Measurements from ENCODE around the gene PRKD1. TPM values are rescaled to one million over a fixed set of nuclear protein-coding genes. Genes with fewer than 3 reads are reported as not detected.

Gene PRKD1
- polyA plus RNA-seq, 4 donors, result 1.9 to 16.2 (median 2.4) TPM

DNA sequence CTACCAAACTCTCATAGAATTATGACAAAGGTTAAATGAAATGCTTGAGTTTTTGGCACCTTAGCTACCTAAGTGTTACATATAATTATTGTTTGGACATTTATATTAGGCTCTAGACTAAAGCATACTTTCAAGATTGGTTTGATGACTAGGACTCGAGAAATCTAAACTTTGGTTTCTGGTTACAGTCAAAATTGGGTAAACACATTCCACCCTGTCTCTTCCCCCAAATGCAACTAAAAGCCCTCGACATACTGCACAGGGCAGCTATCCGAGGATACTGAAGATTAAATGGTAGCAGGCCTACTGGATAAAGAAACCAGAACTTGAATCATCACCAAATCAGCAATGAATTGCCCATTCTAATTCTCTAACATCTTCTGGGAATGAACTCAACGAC lies 369.1 kb downstream of the PRKD1 start:
- Histone ChIP-seq H3K4me1 (ENCODE audit: control insufficient read depth in 3 of 3, insufficient read depth in 2 of 3, low read depth in 1 of 3, low read length in 2 of 3) (peaks cover 0 to 2% (median 0%) of the 10 kb centered on the region in 3 donors), H3K4me3 (ENCODE audit: low read depth in 1 of 3, low read length in 3 of 3) (no peak overlapping the region), H3K27ac (ENCODE audit: low read depth in 1 of 3, low read length in 2 of 3) (no peak overlapping the region), H3K9me3 (ENCODE audit: control insufficient read depth in 2 of 2, insufficient read depth in 1 of 2, low read depth in 1 of 2, low read length in 1 of 2) (no peaks in the 10 kb centered on the region), H3K27me3 (ENCODE audit: control insufficient read depth in 3 of 3, insufficient read depth in 3 of 3, low read length in 3 of 3) (no peaks in the 10 kb centered on the region), H3K36me3 (ENCODE audit: control insufficient read depth in 3 of 3, insufficient read depth in 2 of 3, low read depth in 1 of 3, low read length in 3 of 3) (no peaks in the 10 kb centered on the region)
- no peak for DNase-seq
- 69 to 90% (median 73%) methylated on average over 4 of the region's 4 CpGs for WGBS, 3 donors
- FAIRE-seq, result no peak

DNA sequence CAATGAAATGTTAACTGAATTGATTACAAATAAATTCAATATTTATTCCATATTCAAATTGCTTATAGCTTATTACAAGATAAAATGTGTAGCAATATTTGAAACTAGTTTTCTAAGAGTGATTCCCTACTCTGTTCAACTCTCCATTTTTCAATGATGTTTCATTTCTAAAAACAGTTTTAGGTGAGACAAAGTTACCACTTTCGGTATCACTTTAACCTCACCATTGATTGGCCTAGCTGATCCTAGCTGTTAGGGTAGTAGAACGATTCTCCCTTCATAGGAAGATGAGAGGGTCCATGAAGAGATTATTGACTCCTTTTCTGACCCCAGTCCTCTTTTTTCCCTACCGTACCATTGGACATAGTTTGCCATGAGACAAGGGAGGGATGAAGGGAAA lies 373.3 kb downstream of the PRKD1 start:
- peaks cover 0 to 4% (median 0%) of the 10 kb centered on the region in 3 donors for H3K4me1 ChIP-seq (ENCODE audit: control insufficient read depth in 3 of 3, insufficient read depth in 2 of 3, low read depth in 1 of 3, low read length in 2 of 3)
- H3K36me3 ChIP-seq (ENCODE audit: control insufficient read depth in 3 of 3, insufficient read depth in 2 of 3, low read depth in 1 of 3, low read length in 3 of 3), result no peaks in the 10 kb centered on the region
- no peak overlapping the region for H3K4me3 ChIP-seq (ENCODE audit: low read depth in 1 of 3, low read length in 3 of 3)
- FAIRE-seq, result no peak
- no peaks in the 10 kb centered on the region for H3K27me3 ChIP-seq (ENCODE audit: control insufficient read depth in 3 of 3, insufficient read depth in 3 of 3, low read length in 3 of 3)
- 92 to 97% (median 92%) methylated on average over 3 of the region's 3 CpGs for WGBS, 3 donors
- H3K9me3 ChIP-seq (ENCODE audit: control insufficient read depth in 2 of 2, insufficient read depth in 1 of 2, low read depth in 1 of 2, low read length in 1 of 2), result no peaks in the 10 kb centered on the region
- no peak overlapping the region for H3K27ac ChIP-seq (ENCODE audit: low read depth in 1 of 3, low read length in 2 of 3)
- no peak for DNase-seq

GRCh38 chr14:29553427-29553826 lies 374.2 kb downstream of the PRKD1 start:
- Histone ChIP-seq H3K9me3 (ENCODE audit: control insufficient read depth in 2 of 2, insufficient read depth in 1 of 2, low read depth in 1 of 2, low read length in 1 of 2) (no peaks in the 10 kb centered on the region), H3K4me1 (ENCODE audit: control insufficient read depth in 3 of 3, insufficient read depth in 2 of 3, low read depth in 1 of 3, low read length in 2 of 3) (peaks cover 0 to 4% (median 0%) of the 10 kb centered on the region in 3 donors), H3K4me3 (ENCODE audit: low read depth in 1 of 3, low read length in 3 of 3) (no peak overlapping the region), H3K27ac (ENCODE audit: low read depth in 1 of 3, low read length in 2 of 3) (no peak overlapping the region), H3K27me3 (ENCODE audit: control insufficient read depth in 3 of 3, insufficient read depth in 3 of 3, low read length in 3 of 3) (no peaks in the 10 kb centered on the region), H3K36me3 (ENCODE audit: control insufficient read depth in 3 of 3, insufficient read depth in 2 of 3, low read depth in 1 of 3, low read length in 3 of 3) (no peaks in the 10 kb centered on the region)
- 72 to 79% (median 76%) methylated on average over 4 of the region's 4 CpGs for WGBS, 3 donors
- DNase-seq (peak in 1 of 2 donors; percentile 12), FAIRE-seq (no peak)

DNA sequence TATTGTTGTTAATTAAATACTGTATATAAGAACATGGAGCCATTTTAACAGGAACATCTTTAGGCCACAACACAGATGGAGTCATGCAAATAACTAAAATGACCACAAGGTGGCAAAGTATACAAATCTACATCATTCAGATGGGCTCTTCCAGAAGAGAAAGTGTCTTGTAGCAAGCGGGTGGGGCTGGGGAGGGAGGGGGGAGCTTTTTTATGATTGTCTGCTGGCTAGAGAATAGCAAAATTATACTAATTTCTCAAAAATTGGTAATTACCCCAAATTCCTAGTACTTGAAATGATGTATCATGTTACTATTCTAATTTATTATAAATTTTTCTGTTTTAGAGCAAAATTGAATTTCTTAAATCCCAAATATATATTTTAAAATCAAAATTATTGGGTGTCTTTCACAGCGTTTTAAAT lies 378.7 kb downstream of the PRKD1 start:
- Histone ChIP-seq H3K27ac (ENCODE audit: low read depth in 1 of 3, low read length in 2 of 3) (no peak overlapping the region), H3K4me1 (ENCODE audit: control insufficient read depth in 3 of 3, insufficient read depth in 2 of 3, low read depth in 1 of 3, low read length in 2 of 3) (peaks cover 0 to 4% (median 0%) of the 10 kb centered on the region in 3 donors), H3K9me3 (ENCODE audit: control insufficient read depth in 2 of 2, insufficient read depth in 1 of 2, low read depth in 1 of 2, low read length in 1 of 2) (no peaks in the 10 kb centered on the region), H3K27me3 (ENCODE audit: control insufficient read depth in 3 of 3, insufficient read depth in 3 of 3, low read length in 3 of 3) (no peaks in the 10 kb centered on the region), H3K36me3 (ENCODE audit: control insufficient read depth in 3 of 3, insufficient read depth in 2 of 3, low read depth in 1 of 3, low read length in 3 of 3) (no peaks in the 10 kb centered on the region), H3K4me3 (ENCODE audit: low read depth in 1 of 3, low read length in 3 of 3) (no peak overlapping the region)
- FAIRE-seq, result no peak
- peak; percentile 63 to 64 for DNase-seq
- WGBS, 3 donors, result 29 to 36% (median 32%) methylated on average over 2 of the region's 2 CpGs

GRCh38 chr14:29545714-29546113 lies 381.9 kb downstream of the PRKD1 start:
- peak in 1 of 2 donors; percentile 16 for DNase-seq
- Histone ChIP-seq H3K4me3 (ENCODE audit: low read depth in 1 of 3, low read length in 3 of 3) (no peak overlapping the region), H3K27ac (ENCODE audit: low read depth in 1 of 3, low read length in 2 of 3) (no peak overlapping the region), H3K36me3 (ENCODE audit: control insufficient read depth in 3 of 3, insufficient read depth in 2 of 3, low read depth in 1 of 3, low read length in 3 of 3) (no peaks in the 10 kb centered on the region), H3K27me3 (ENCODE audit: control insufficient read depth in 3 of 3, insufficient read depth in 3 of 3, low read length in 3 of 3) (no peaks in the 10 kb centered on the region), H3K4me1 (ENCODE audit: control insufficient read depth in 3 of 3, insufficient read depth in 2 of 3, low read depth in 1 of 3, low read length in 2 of 3) (no peaks in the 10 kb centered on the region), H3K9me3 (ENCODE audit: control insufficient read depth in 2 of 2, insufficient read depth in 1 of 2, low read depth in 1 of 2, low read length in 1 of 2) (no peaks in the 10 kb centered on the region)
- no peak for FAIRE-seq
- 20 to 45% (median 37%) methylated on average over 2 of the region's 2 CpGs for WGBS, 3 donors

DNA sequence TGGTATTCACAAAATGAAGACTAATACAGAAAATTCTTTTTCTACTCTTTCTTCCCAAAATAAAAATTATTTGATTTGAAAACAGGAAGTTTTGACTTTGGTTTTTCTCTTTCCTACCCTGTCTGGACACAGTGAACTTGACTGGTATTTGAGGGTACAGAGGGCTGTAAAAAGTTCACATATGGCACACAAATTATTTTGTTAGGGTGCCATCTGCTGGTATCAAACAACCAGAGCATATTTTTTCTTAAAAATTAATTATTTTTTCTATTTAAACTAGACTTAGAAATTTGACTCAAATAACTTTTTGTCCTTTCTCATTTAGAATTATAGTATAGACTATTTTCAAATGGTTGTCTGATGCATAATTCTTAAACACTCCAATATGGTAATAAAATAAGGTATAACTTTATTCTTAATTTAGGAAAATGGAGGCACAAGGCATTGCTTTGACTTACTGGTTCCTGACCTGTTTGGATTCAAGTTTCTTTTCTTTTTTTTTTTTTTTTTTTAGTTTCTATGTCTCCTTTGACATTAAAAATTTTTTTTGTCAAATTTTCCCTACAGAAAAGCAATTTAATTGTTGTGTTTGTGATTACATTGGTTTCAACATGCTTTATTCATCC lies 390.6 kb downstream of the PRKD1 start:
- Histone ChIP-seq H3K36me3 (ENCODE audit: control insufficient read depth in 3 of 3, insufficient read depth in 2 of 3, low read depth in 1 of 3, low read length in 3 of 3) (no peaks in the 10 kb centered on the region), H3K27me3 (ENCODE audit: control insufficient read depth in 3 of 3, insufficient read depth in 3 of 3, low read length in 3 of 3) (no peaks in the 10 kb centered on the region), H3K4me3 (ENCODE audit: low read depth in 1 of 3, low read length in 3 of 3) (no peak overlapping the region), H3K4me1 (ENCODE audit: control insufficient read depth in 3 of 3, insufficient read depth in 2 of 3, low read depth in 1 of 3, low read length in 2 of 3) (no peaks in the 10 kb centered on the region), H3K27ac (ENCODE audit: low read depth in 1 of 3, low read length in 2 of 3) (no peak overlapping the region), H3K9me3 (ENCODE audit: control insufficient read depth in 2 of 2, insufficient read depth in 1 of 2, low read depth in 1 of 2, low read length in 1 of 2) (no peaks in the 10 kb centered on the region)
- FAIRE-seq, result peak; percentile 36
- no peak for DNase-seq

DNA sequence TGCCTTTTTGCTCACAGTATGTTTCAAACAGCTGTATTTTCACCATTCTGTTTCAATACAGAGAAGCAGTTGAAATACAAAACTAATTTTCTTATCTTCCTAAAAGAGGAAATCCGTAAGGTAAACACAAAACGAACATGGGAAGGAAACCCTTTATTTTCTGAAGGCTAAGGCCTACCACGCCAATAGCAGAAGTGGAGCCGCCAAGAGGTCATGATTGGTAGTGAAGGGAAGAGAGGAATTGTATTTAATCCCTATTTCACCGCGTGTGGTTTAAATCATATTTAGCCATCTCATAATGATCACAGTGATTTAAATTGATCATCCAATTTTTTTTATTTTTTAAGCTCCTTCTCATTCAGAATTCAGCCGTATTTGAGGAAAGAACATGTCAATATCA lies 398.2 kb downstream of the PRKD1 start:
- FAIRE-seq, result no peak
- no peaks in the 10 kb centered on the region for H3K9me3 ChIP-seq (ENCODE audit: control insufficient read depth in 2 of 2, insufficient read depth in 1 of 2, low read depth in 1 of 2, low read length in 1 of 2)
- no peak overlapping the region for H3K4me3 ChIP-seq (ENCODE audit: low read depth in 1 of 3, low read length in 3 of 3)
- DNase-seq, result no peak
- 44 to 49% (median 47%) methylated on average over 7 of the region's 7 CpGs for WGBS, 3 donors
- no peaks in the 10 kb centered on the region for H3K27me3 ChIP-seq (ENCODE audit: control insufficient read depth in 3 of 3, insufficient read depth in 3 of 3, low read length in 3 of 3)
- H3K4me1 ChIP-seq (ENCODE audit: control insufficient read depth in 3 of 3, insufficient read depth in 2 of 3, low read depth in 1 of 3, low read length in 2 of 3), result no peaks in the 10 kb centered on the region
- no peak overlapping the region for H3K27ac ChIP-seq (ENCODE audit: low read depth in 1 of 3, low read length in 2 of 3)
- no peaks in the 10 kb centered on the region for H3K36me3 ChIP-seq (ENCODE audit: control insufficient read depth in 3 of 3, insufficient read depth in 2 of 3, low read depth in 1 of 3, low read length in 3 of 3)

DNA sequence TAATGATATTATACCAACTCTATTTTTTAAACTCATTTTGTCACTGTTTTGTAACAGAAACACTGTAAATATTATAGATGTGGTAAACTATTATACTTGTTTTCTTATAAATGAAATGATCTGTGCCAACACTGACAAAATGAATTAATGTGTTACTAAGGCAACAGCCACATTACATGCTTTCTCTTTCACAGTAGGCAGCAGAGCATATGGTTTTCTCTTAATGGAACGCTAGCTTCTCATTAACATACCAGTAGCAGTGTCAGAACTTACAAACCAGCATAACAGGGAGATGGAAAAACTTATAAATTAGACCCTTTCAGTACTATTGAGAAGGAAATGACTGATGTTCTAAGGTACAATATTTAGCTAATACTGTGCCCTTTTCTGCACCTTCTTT lies 398.8 kb downstream of the PRKD1 start:
- FAIRE-seq (no peak), DNase-seq (no peak)
- Histone ChIP-seq H3K27ac (ENCODE audit: low read depth in 1 of 3, low read length in 2 of 3) (no peak overlapping the region), H3K4me1 (ENCODE audit: control insufficient read depth in 3 of 3, insufficient read depth in 2 of 3, low read depth in 1 of 3, low read length in 2 of 3) (no peaks in the 10 kb centered on the region), H3K27me3 (ENCODE audit: control insufficient read depth in 3 of 3, insufficient read depth in 3 of 3, low read length in 3 of 3) (no peaks in the 10 kb centered on the region), H3K9me3 (ENCODE audit: control insufficient read depth in 2 of 2, insufficient read depth in 1 of 2, low read depth in 1 of 2, low read length in 1 of 2) (no peaks in the 10 kb centered on the region), H3K4me3 (ENCODE audit: low read depth in 1 of 3, low read length in 3 of 3) (no peak overlapping the region), H3K36me3 (ENCODE audit: control insufficient read depth in 3 of 3, insufficient read depth in 2 of 3, low read depth in 1 of 3, low read length in 3 of 3) (no peaks in the 10 kb centered on the region)
- 14 to 30% (median 29%) methylated on average over 1 of the region's 1 CpG for WGBS, 3 donors

DNA sequence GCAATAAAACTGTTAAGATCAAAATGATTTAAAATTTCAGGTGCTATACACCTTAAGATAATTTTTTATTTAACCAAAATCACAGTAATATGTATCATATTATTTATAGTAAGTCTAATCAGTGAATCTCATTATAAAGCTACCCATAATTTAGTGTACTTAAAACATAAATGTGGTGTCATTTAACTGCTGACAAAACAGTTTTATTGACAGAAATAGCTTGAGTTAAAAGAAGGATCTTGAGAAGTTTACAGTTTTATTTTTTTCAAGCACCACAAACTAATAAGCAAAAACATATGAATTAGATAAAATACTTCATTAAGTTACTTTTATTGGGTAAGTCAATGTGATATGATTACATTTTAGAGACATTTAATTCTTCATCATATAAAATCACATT lies 400.4 kb downstream of the PRKD1 start:
- Histone ChIP-seq H3K27me3 (ENCODE audit: control insufficient read depth in 3 of 3, insufficient read depth in 3 of 3, low read length in 3 of 3) (no peaks in the 10 kb centered on the region), H3K4me3 (ENCODE audit: low read depth in 1 of 3, low read length in 3 of 3) (no peak overlapping the region), H3K27ac (ENCODE audit: low read depth in 1 of 3, low read length in 2 of 3) (no peak overlapping the region), H3K36me3 (ENCODE audit: control insufficient read depth in 3 of 3, insufficient read depth in 2 of 3, low read depth in 1 of 3, low read length in 3 of 3) (no peaks in the 10 kb centered on the region), H3K4me1 (ENCODE audit: control insufficient read depth in 3 of 3, insufficient read depth in 2 of 3, low read depth in 1 of 3, low read length in 2 of 3) (no peaks in the 10 kb centered on the region), H3K9me3 (ENCODE audit: control insufficient read depth in 2 of 2, insufficient read depth in 1 of 2, low read depth in 1 of 2, low read length in 1 of 2) (no peaks in the 10 kb centered on the region)
- FAIRE-seq (peak; percentile 33), DNase-seq (no peak)

All from small intestine (tissue), 7 donors.